ENCODE measurements around the gene FCER2. TPM values are rescaled to one million over a fixed set of nuclear protein-coding genes. Genes with fewer than 3 reads are reported as not detected.

FCER2 gene
- total RNA-seq, 6 experiments from 2014 or later: not detected

- peaks cover 8% of the 10 kb centered on the region for H3K4me1 Mint-ChIP-seq (ENCODE audit: low read depth)
- no peak for DNase-seq
Measured at GRCh38 chr19:7672522-7672921, 29.4 kb downstream of the FCER2 start.

GRCh38 chr19:7670790-7671189, 31.1 kb downstream of the FCER2 start:
- no peak for TF ChIP-seq CTCF (IDR thresholded peaks at IDR 0.05)
- Mint-ChIP-seq H3K27ac (no peak overlapping the region), H3K27me3 (ENCODE audit: insufficient read depth) (peaks cover 18% of the 10 kb centered on the region), H3K4me3 (no peak overlapping the region), H3K36me3 (ENCODE audit: low read depth) (peaks cover 7% of the 10 kb centered on the region), H3K4me1 (ENCODE audit: low read depth) (peaks cover 8% of the 10 kb centered on the region), H3K9me3 (peaks cover 10% of the 10 kb centered on the region)
- DNase-seq: no peak

More at GRCh38 chr19:7672522-7672921, 29.4 kb downstream of the FCER2 start:
- no peak overlapping the region for H3K4me3 Mint-ChIP-seq
- H3K9me3 Mint-ChIP-seq: peaks cover 10% of the 10 kb centered on the region
- H3K27ac Mint-ChIP-seq: no peak overlapping the region
- no peak for TF ChIP-seq CTCF (IDR thresholded peaks at IDR 0.05)
- H3K36me3 Mint-ChIP-seq (ENCODE audit: low read depth): peaks cover 7% of the 10 kb centered on the region
- peaks cover 24% of the 10 kb centered on the region for H3K27me3 Mint-ChIP-seq (ENCODE audit: insufficient read depth)

- Mint-ChIP-seq H3K36me3 (ENCODE audit: low read depth) (peaks cover 7% of the 10 kb centered on the region), H3K9me3 (peaks cover 10% of the 10 kb centered on the region)
Measured at GRCh38 chr19:7670150-7670783, 31.7 kb downstream of the FCER2 start.

GRCh38 chr19:7669641-7670040, 32.3 kb downstream of the FCER2 start:
- no peak for TF ChIP-seq CTCF (IDR thresholded peaks at IDR 0.05)
- no peak overlapping the region for H3K4me3 Mint-ChIP-seq
- peaks cover 10% of the 10 kb centered on the region for H3K9me3 Mint-ChIP-seq
- H3K4me1 Mint-ChIP-seq (ENCODE audit: low read depth): peaks cover 11% of the 10 kb centered on the region
- peaks cover 18% of the 10 kb centered on the region for H3K27me3 Mint-ChIP-seq (ENCODE audit: insufficient read depth)
- no peak for DNase-seq
- H3K36me3 Mint-ChIP-seq (ENCODE audit: low read depth): peaks cover 7% of the 10 kb centered on the region
- no peak overlapping the region for H3K27ac Mint-ChIP-seq

More at GRCh38 chr19:7670150-7670783, 31.7 kb downstream of the FCER2 start:
- Mint-ChIP-seq H3K27me3 (ENCODE audit: insufficient read depth) (peaks cover 18% of the 10 kb centered on the region), H3K4me3 (no peak overlapping the region; the same call in 1 of the 2 replicates), H3K27ac (no peak overlapping the region), H3K4me1 (ENCODE audit: low read depth) (peaks cover 12% of the 10 kb centered on the region)
- no peak for TF ChIP-seq CTCF (IDR thresholded peaks at IDR 0.05)
- DNase-seq: no peak

- TF ChIP-seq CTCF (IDR thresholded peaks at IDR 0.05): no peak
- H3K4me3 Mint-ChIP-seq: no peak within 1 kb of the TSS
- DNase-seq: no peak
- peaks cover 2% of the 10 kb centered on the region; the same call in 1 of the 2 replicates for H3K9me3 Mint-ChIP-seq
- H3K27ac Mint-ChIP-seq: no peak within 1 kb of the TSS
- H3K36me3 Mint-ChIP-seq (ENCODE audit: low read depth): peaks cover 1% of the 10 kb centered on the region
- H3K4me1 Mint-ChIP-seq (ENCODE audit: low read depth): 0 out of 2 replicates have a peak, but pooled peaks cover 5% of the 10 kb centered on the region
- H3K27me3 Mint-ChIP-seq (ENCODE audit: insufficient read depth): peaks cover 21% of the 10 kb centered on the region
Measured at GRCh38 chr19:7668842-7669241, 33.1 kb downstream of the FCER2 start, which contains the start of gene RETN. Gene RETN, plus strand, starts transcription at chr19:7669049. Its CDS starts 278 bp downstream, at chr19:7669327.
